Measurements from ENCODE around the gene ZNF592.

ZNF592 gene

GRCh38 chr15:84764989-84765388, 16.6 kb downstream of the ZNF592 start:
- ATAC-seq = no peak
- TF ChIP-seq OSR1 (CRISPR knock-in tag; IDR thresholded peaks at IDR 0.05) (no peak), PATZ1 (CRISPR knock-in tag; IDR thresholded peaks at IDR 0.05; ENCODE audit: borderline replicate concordance) (no peak), GLIS3 (CRISPR knock-in tag; IDR thresholded peaks at IDR 0.05) (no peak), ZNF70 (CRISPR knock-in tag; IDR thresholded peaks at IDR 0.05) (no peak), RARB (CRISPR knock-in tag; IDR thresholded peaks at IDR 0.05) (no peak), PPARA (CRISPR knock-in tag; IDR thresholded peaks at IDR 0.05; ENCODE audit: borderline replicate concordance) (no peak), ZNF8 (CRISPR knock-in tag; IDR thresholded peaks at IDR 0.05) (no peak), ESRRG (CRISPR knock-in tag; IDR thresholded peaks at IDR 0.05) (no peak), SNAI2 (CRISPR knock-in tag; IDR thresholded peaks at IDR 0.05) (no peak), ARNTL (CRISPR knock-in tag; IDR thresholded peaks at IDR 0.05; ENCODE audit: borderline replicate concordance, low read depth) (no peak), TOX (CRISPR knock-in tag; IDR thresholded peaks at IDR 0.05; ENCODE audit: borderline replicate concordance) (no peak), BACH2 (CRISPR knock-in tag; IDR thresholded peaks at IDR 0.05; ENCODE audit: borderline replicate concordance) (no peak), ZFP30 (CRISPR knock-in tag; IDR thresholded peaks at IDR 0.05) (no peak), POU6F1 (CRISPR knock-in tag; IDR thresholded peaks at IDR 0.05; ENCODE audit: borderline replicate concordance, low read depth) (no peak), ZFP3 (CRISPR knock-in tag; IDR thresholded peaks at IDR 0.05) (no peak), CSDC2 (CRISPR knock-in tag; IDR thresholded peaks at IDR 0.05) (no peak)
- TF ChIP-seq, protein P1, sequence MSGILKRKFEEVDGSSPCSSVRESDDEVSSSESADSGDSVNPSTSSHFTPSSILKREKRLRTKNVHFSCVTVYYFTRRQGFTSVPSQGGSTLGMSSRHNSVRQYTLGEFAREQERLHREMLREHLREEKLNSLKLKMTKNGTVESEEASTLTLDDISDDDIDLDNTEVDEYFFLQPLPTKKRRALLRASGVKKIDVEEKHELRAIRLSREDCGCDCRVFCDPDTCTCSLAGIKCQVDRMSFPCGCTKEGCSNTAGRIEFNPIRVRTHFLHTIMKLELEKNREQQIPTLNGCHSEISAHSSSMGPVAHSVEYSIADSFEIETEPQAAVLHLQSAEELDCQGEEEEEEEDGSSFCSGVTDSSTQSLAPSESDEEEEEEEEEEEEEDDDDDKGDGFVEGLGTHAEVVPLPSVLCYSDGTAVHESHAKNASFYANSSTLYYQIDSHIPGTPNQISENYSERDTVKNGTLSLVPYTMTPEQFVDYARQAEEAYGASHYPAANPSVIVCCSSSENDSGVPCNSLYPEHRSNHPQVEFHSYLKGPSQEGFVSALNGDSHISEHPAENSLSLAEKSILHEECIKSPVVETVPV (CRISPR knock-in tag; IDR thresholded peaks at IDR 0.05) = no peak

DNA sequence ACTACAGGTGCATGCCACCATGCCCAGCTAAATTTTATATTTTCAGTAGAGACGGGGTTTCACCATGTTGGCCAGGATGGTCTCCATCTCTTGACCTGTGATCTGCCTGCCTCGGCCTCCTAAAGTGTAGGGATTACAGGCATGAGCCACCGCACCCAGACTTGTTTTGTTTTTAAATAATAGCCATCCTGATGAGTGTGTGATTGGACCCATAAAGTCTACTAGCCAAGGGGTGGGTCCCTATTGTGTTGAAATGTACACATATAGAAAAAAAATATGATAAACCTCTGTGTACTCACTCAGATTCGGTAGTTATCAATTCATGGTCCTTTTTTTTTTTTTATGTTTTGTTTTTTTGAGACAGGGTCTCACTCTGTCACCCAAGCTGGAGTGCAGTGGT, 17.3 kb downstream of the ZNF592 start:
- no peak for TF ChIP-seq ZFP30 (CRISPR knock-in tag; IDR thresholded peaks at IDR 0.05)
- no peak for TF ChIP-seq OSR1 (CRISPR knock-in tag; IDR thresholded peaks at IDR 0.05)
- TF ChIP-seq ARNTL (CRISPR knock-in tag; IDR thresholded peaks at IDR 0.05; ENCODE audit: borderline replicate concordance, low read depth) = no peak
- TF ChIP-seq ZNF8 (CRISPR knock-in tag; IDR thresholded peaks at IDR 0.05) = no peak
- TF ChIP-seq, protein P2, sequence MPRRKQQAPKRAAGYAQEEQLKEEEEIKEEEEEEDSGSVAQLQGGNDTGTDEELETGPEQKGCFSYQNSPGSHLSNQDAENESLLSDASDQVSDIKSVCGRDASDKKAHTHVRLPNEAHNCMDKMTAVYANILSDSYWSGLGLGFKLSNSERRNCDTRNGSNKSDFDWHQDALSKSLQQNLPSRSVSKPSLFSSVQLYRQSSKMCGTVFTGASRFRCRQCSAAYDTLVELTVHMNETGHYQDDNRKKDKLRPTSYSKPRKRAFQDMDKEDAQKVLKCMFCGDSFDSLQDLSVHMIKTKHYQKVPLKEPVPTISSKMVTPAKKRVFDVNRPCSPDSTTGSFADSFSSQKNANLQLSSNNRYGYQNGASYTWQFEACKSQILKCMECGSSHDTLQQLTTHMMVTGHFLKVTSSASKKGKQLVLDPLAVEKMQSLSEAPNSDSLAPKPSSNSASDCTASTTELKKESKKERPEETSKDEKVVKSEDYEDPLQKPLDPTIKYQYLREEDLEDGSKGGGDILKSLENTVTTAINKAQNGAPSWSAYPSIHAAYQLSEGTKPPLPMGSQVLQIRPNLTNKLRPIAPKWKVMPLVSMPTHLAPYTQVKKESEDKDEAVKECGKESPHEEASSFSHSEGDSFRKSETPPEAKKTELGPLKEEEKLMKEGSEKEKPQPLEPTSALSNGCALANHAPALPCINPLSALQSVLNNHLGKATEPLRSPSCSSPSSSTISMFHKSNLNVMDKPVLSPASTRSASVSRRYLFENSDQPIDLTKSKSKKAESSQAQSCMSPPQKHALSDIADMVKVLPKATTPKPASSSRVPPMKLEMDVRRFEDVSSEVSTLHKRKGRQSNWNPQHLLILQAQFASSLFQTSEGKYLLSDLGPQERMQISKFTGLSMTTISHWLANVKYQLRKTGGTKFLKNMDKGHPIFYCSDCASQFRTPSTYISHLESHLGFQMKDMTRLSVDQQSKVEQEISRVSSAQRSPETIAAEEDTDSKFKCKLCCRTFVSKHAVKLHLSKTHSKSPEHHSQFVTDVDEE (CRISPR knock-in tag; IDR thresholded peaks at IDR 0.05) = no peak
- TF ChIP-seq ZFP3 (CRISPR knock-in tag; IDR thresholded peaks at IDR 0.05) = no peak
- no peak for TF ChIP-seq PPARA (CRISPR knock-in tag; IDR thresholded peaks at IDR 0.05; ENCODE audit: borderline replicate concordance)
- TF ChIP-seq ISL1 (CRISPR knock-in tag; IDR thresholded peaks at IDR 0.05) = no peak
- TF ChIP-seq, protein P3, sequence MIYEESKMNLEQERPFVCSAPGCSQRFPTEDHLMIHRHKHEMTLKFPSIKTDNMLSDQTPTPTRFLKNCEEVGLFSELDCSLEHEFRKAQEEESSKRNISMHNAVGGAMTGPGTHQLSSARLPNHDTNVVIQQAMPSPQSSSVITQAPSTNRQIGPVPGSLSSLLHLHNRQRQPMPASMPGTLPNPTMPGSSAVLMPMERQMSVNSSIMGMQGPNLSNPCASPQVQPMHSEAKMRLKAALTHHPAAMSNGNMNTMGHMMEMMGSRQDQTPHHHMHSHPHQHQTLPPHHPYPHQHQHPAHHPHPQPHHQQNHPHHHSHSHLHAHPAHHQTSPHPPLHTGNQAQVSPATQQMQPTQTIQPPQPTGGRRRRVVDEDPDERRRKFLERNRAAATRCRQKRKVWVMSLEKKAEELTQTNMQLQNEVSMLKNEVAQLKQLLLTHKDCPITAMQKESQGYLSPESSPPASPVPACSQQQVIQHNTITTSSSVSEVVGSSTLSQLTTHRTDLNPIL (CRISPR knock-in tag; IDR thresholded peaks at IDR 0.05; ENCODE audit: low read depth) = no peak
- no peak for TF ChIP-seq GLIS3 (CRISPR knock-in tag; IDR thresholded peaks at IDR 0.05)
- TF ChIP-seq TCF4 (CRISPR knock-in tag; IDR thresholded peaks at IDR 0.05; ENCODE audit: borderline replicate concordance) = no peak
- TF ChIP-seq ESRRG (CRISPR knock-in tag; IDR thresholded peaks at IDR 0.05) = no peak
- TF ChIP-seq TOX (CRISPR knock-in tag; IDR thresholded peaks at IDR 0.05; ENCODE audit: borderline replicate concordance) = no peak
- no peak for TF ChIP-seq ZNF70 (CRISPR knock-in tag; IDR thresholded peaks at IDR 0.05)
- TF ChIP-seq ZNF565 (CRISPR knock-in tag; conservative IDR thresholded peaks at IDR 0.05; ENCODE audit: low read depth) = no peak
- no peak for TF ChIP-seq CSDC2 (CRISPR knock-in tag; IDR thresholded peaks at IDR 0.05)
- no peak for ATAC-seq
